ENCODE results near the gene RSRP1.
"Not testable (repeated sequence)": the region's sequence is repeated elsewhere in the genome, so short reads cannot be mapped to it uniquely, and the experiment has no call there.

The RSRP1 gene

DNA sequence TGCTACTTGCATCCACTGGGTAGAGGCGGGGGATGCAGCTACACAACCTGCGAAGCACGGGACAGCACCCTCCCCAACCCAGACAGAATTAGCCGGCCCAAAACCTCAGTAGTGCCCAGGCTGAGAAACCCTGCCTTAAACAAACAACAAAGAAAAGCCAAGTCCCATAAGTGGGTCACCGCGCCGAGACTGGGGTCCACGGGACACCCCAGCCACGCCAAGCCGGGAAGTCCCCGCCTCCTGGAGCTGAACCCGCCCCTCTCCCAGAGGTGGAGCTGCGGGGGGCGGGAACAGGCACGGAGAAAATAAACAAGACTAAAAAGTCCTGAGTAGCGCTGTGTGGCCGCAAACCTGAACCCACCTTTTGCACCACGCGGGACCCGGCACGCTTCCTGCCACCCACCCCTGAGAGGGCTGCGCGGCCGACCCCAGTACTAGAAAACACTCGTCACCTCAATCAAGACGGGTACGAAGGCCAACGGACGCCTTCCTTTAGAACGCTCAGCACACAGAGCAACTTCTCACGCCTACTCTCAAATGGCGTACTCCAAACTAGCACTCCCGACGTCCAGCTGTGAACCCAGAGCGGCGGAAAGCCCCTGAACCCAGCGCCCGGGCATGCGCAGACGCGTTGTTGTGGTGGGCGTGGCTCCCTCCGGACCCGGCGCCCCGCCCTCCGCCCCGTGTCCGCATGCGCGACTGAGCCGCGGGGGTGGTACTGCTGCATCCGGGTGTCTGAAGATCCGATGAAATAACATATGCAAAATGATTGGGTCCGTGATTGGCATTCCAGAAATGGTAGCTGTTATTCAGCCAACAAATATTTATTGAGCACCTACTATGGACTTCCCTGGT is 20.3 kb upstream of the RSRP1 start:
- DNase-seq (ENCODE audit: low read depth), result peak; percentile 65
- H3K4me3 ChIP-seq (ENCODE audit: control insufficient read depth, low read depth, low read length), result peak overlapping the region; percentile 60

DNA sequence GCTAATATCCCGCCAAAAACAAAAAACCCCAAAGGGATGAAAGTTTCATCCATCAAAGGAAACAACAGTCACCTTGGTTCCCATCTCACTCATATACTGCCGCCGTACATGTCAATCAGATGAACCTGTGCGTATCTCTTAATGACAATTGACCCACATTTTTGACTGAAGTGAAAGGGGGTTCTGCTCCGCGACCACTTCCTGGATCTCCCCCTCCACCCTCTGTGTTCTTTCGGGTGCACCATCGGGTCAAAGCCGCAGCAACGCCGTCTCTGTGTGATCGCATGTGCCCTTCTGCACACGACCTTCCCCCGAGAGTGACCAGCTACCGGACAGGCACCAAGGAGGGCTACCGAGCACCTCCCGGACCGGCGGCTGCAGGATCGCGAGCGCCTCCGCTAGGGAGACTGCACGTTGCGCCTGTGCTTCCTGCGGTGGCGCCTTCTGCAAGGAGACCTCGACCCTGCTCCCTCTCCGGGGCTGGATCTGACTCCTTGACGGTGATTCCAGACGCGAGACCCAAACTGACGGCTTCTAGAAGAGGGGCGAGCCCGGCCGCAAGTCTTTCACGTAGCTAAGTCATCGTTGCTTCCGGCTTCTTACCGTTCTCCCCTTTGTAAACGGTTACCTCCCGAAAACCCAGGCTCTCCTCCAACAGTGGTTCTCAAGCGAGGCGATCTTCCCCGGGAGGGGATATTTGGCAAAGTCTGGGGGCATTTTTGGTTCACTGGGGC is 19.5 kb upstream of the RSRP1 start:
- DNase-seq (ENCODE audit: low read depth), result not testable (repeated sequence)
- peak overlapping the region; percentile 49 for H3K4me3 ChIP-seq (ENCODE audit: control insufficient read depth, low read depth, low read length)

DNA sequence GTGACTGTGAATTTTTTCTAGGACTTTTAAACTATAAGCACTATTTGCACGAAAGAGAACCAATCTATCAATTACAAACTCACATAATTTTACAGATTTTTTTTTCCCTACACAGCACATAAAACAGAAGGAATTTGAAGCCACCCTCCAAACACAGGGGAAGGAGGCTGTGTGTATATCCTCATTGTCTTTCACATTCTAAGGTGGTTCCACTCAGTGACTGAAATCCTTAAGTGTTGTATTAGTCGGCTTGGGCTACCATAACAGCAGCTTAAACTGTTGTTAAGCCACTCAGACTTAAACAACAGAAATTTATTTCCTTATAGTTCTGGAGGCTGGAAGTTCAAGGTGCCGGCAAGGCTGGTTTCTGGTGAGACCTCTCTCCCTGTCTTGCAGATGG is 13.1 kb upstream of the RSRP1 start:
- H3K4me3 ChIP-seq (ENCODE audit: control insufficient read depth, low read depth, low read length); DNase-seq (ENCODE audit: low read depth): not testable (repeated sequence)

GRCh38 chr1:25259813-25260212 is 12.6 kb upstream of the RSRP1 start:
- TF ChIP-seq, protein P1, sequence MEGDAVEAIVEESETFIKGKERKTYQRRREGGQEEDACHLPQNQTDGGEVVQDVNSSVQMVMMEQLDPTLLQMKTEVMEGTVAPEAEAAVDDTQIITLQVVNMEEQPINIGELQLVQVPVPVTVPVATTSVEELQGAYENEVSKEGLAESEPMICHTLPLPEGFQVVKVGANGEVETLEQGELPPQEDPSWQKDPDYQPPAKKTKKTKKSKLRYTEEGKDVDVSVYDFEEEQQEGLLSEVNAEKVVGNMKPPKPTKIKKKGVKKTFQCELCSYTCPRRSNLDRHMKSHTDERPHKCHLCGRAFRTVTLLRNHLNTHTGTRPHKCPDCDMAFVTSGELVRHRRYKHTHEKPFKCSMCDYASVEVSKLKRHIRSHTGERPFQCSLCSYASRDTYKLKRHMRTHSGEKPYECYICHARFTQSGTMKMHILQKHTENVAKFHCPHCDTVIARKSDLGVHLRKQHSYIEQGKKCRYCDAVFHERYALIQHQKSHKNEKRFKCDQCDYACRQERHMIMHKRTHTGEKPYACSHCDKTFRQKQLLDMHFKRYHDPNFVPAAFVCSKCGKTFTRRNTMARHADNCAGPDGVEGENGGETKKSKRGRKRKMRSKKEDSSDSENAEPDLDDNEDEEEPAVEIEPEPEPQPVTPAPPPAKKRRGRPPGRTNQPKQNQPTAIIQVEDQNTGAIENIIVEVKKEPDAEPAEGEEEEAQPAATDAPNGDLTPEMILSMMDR (conservative IDR thresholded peaks at IDR 0.05; ENCODE audit: control insufficient read depth, insufficient read depth, low read depth, low read length), result peak; percentile 22
- DNase-seq (ENCODE audit: low read depth), result peak; percentile 73
- not testable (repeated sequence) for H3K4me3 ChIP-seq (ENCODE audit: control insufficient read depth, low read depth, low read length)

DNA sequence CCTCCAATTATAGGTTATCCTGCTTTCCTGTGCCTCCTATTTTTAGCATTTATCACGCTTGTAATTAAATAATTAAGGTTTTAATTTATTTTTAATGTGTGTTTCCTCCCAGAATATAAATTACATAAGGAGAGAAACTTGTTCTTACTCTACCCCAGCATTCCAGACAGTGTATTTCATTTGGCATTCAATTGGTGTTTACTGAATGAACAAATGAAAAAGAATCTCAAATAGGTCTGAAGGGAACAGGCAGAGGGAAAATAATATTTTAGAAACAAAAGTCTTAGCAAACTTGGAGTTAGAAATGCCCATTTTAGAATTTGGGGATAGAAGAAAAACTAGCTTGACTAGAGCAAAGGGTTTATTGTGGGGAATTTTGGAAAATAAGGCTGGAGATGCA is 9.9 kb upstream of the RSRP1 start:
- H3K4me3 ChIP-seq (ENCODE audit: control insufficient read depth, low read depth, low read length), result no peak overlapping the region
- DNase-seq (ENCODE audit: low read depth), result no peak
- TF ChIP-seq, protein P1 (conservative IDR thresholded peaks at IDR 0.05; ENCODE audit: control insufficient read depth, insufficient read depth, low read depth, low read length), result no peak

GRCh38 chr1:25256578-25256965 is 9.3 kb upstream of the RSRP1 start:
- H3K4me3 ChIP-seq (ENCODE audit: control insufficient read depth, low read depth, low read length), result no peak overlapping the region
- DNase-seq (ENCODE audit: low read depth), result no peak
- TF ChIP-seq, protein P1 (conservative IDR thresholded peaks at IDR 0.05; ENCODE audit: control insufficient read depth, insufficient read depth, low read depth, low read length), result no peak

DNA sequence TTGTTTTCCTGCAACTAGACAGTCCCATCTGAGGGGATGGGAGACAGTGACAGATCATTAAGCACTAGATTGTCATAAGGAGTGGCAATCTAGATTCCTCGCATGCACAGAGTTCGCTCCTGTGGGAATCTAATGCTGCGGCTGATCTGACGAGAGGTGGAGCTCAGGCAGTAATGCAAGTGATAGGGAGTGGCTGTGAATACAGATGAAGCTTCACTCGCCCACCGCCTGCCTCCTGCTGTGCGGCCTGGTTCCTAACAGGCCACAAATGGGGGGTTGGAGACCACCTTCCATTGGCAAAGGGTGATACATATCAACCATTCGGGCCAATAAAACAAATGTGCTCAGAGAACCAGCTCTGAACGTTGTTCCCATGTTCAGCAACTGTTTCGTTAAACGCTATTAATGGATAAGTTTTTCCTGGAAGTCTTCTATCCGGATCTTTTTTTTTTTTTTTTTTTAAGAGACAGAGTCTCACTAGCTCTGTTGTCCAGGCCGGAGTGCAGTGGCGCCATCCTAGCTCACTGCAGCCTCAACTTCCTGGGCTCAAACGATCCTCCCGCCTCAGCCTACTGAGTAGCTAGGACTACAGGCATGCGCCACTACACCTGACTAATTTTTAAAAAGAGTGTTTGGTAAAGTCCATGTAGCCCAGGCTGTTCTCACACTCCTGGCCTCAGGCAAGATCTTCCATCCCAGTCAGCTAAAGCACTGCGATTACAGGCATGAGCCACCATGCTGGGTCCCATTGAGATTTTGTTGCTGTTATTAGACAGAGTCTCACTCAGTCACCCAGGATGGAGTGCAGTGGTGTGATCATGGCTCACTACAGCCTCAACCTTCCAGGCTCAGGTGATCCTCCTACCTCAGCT is 8.7 kb upstream of the RSRP1 start:
- H3K4me3 ChIP-seq (ENCODE audit: control insufficient read depth, low read depth, low read length), result no peak overlapping the region
- TF ChIP-seq, protein P1 (conservative IDR thresholded peaks at IDR 0.05; ENCODE audit: control insufficient read depth, insufficient read depth, low read depth, low read length), result no peak
- DNase-seq (ENCODE audit: low read depth), result no peak

DNA sequence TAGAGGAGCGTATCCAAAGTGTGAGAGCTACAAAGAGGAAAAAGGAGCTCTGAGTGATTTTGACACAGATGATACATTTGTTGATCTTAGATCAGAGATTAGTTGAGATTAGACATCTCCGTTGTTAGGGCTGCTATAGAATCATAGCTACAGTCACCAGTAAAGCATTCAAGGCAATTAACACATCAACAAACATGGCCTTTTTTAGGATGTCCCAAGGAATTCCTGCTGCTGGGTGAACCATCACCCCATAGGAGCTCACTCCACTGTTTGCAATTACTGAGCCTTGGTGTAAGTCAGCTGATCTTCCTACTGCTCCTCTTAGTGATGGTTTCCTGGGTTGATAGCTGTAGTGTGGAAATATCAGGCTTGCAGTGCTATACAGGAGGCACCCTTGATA is 6.7 kb upstream of the RSRP1 start:
- TF ChIP-seq, protein P1 (conservative IDR thresholded peaks at IDR 0.05; ENCODE audit: control insufficient read depth, insufficient read depth, low read depth, low read length), result no peak
- no peak for DNase-seq (ENCODE audit: low read depth)
- H3K4me3 ChIP-seq (ENCODE audit: control insufficient read depth, low read depth, low read length), result no peak overlapping the region

All from fibroblast of mammary gland (primary cell).